ENCODE data around the gene CYP3A7. TPM values are rescaled to one million over a fixed set of nuclear protein-coding genes. Genes with fewer than 3 reads are reported as not detected.

The CYP3A7 gene
- total and polyA plus RNA-seq, 2 of the 4 experiments (the other 2 are of a cell fraction): not detected

- no peak overlapping the region for H3K4me2 ChIP-seq (ENCODE audit: low read depth, low read length)
- no peak overlapping the region for H3K27ac ChIP-seq (ENCODE audit: insufficient read depth, low read length)
- no peak overlapping the region for H2BK15ac ChIP-seq (ENCODE audit: low read depth, low read length)
- dilution Hi-C loops (cut with HindIII; ENCODE audit: low sequenced_read_pairs, unreplicated experiment): no loop called here
- 58% methylated on average over 2 of the region's 5 CpGs; no CpG with 5 or more reads in 1 of the 2 experiments for WGBS, 2 experiments (ENCODE audit: extremely low coverage in 2 of 2, insufficient read length in 1 of 2)
- no TSS peak for BruUV-seq (replicated peaks)
- H3K9me1 ChIP-seq (ENCODE audit: insufficient read depth, low read length): no peaks in the 10 kb centered on the region
- H2AFZ ChIP-seq (replicated peaks; ENCODE audit: low read length, poor library complexity): no peak overlapping the region
- no peak overlapping the region for H4K91ac ChIP-seq (ENCODE audit: insufficient read depth, low read depth, low read length)
- ATAC-seq (ENCODE audit: low read depth) (no peak), DNase-seq (no peak)
- no peak overlapping the region for H4K8ac ChIP-seq (ENCODE audit: low read depth in 2 of 2, low read length in 2 of 2)
- in situ Hi-C loops (cut with MboI; ENCODE audit: low sequenced_read_pairs): no loop called here
- no peak for TF ChIP-seq POLR2A (IDR thresholded peaks at IDR 0.05; ENCODE audit: low read depth, low read length)
- no peak overlapping the region for H2AK9ac ChIP-seq (replicated peaks; ENCODE audit: low read depth, low read length, poor library complexity)
- no peaks in the 10 kb centered on the region for H3K9me3 ChIP-seq (ENCODE audit: control insufficient read depth, insufficient read depth, low read length)
- no peak overlapping the region for H2BK20ac ChIP-seq (ENCODE audit: low read depth, low read length)
- no peak overlapping the region for H3K18ac ChIP-seq (ENCODE audit: low read depth, low read length)
- H4K5ac ChIP-seq (ENCODE audit: low read depth, low read length): no peak overlapping the region
- no peak overlapping the region for H2AK5ac ChIP-seq (ENCODE audit: low read depth, low read length)
- H3K9ac ChIP-seq (ENCODE audit: low read depth, low read length): no peak overlapping the region
- no peaks in the 10 kb centered on the region for H4K20me1 ChIP-seq (ENCODE audit: insufficient read depth, low read length)
- H3K56ac ChIP-seq (ENCODE audit: extremely low read depth, insufficient read depth, low read length): no peak overlapping the region
- peaks cover 4% of the 10 kb centered on the region for H3K27me3 ChIP-seq (ENCODE audit: control insufficient read depth, insufficient read depth, low read length)
- intact Hi-C loops (cut with micrococcal nuclease): no loop called here
- H3K4me1 ChIP-seq (ENCODE audit: control insufficient read depth, insufficient read depth, low read length): no peaks in the 10 kb centered on the region
- ChIA-PET POLR2A (ENCODE audit: unreplicated experiment) (no interaction called here), CTCF (no interaction called here)
- no peak overlapping the region for H3K4ac ChIP-seq (ENCODE audit: low read depth, low read length)
- no peak overlapping the region for H2BK5ac ChIP-seq (ENCODE audit: low read depth, low read length, poor library complexity, severe bottlenecking)
- no peak overlapping the region for H2BK120ac ChIP-seq (ENCODE audit: low read depth, low read length)
- H3K79me1 ChIP-seq (ENCODE audit: low read depth in 1 of 2, low read length in 2 of 2): no peaks in the 10 kb centered on the region
- no peaks in the 10 kb centered on the region for H3K36me3 ChIP-seq (ENCODE audit: control insufficient read depth, insufficient read depth, low read length)
- H3K4me3 ChIP-seq (ENCODE audit: insufficient read depth, low read depth, low read length): no peak overlapping the region
- H3K23ac ChIP-seq (ENCODE audit: low read depth, low read length): no peak overlapping the region
- H3K14ac ChIP-seq (replicated peaks; ENCODE audit: low read depth, low read length): no peak overlapping the region
These were observed 47.3 kb upstream of the CYP3A7 start for GRCh38 chr7:99782012-99782953.

Data from IMR-90 (cell line).